Liver (tissue), 9 donors: ENCODE measurements around the gene ROPN1L. TPM values are rescaled to one million over a fixed set of nuclear protein-coding genes. Genes with fewer than 3 reads are reported as not detected.
A peak's percentile ranks its signal among the peaks of the same experiment; 100 is the strongest.

Experiments
- DNase-seq: peaks from one replicate; pipeline ENCODE4 v3.0.0-alpha.2; 2017; ENCODE audit warnings: low spot score
- H3K27ac ChIP-seq, 2 donors: one replicate each; pipeline ENCODE4 v1.7.0; 2013; ENCODE audit warnings: inconsistent platforms in 2 of 2, low read length in 2 of 2, control low read depth in 1 of 2, low read depth in 1 of 2, mild to moderate bottlenecking in 1 of 2
- H3K27me3 ChIP-seq, 4 donors: one replicate each; pipeline versions ENCODE4 v1.6.1 to v1.7.0; 2013; ENCODE audit warnings: low read length in 3 of 4, inconsistent platforms in 1 of 4, mild to moderate bottlenecking in 1 of 4, moderate library complexity in 1 of 4; ENCODE audit not compliant: control insufficient read depth in 4 of 4, insufficient read depth in 4 of 4
- H3K36me3 ChIP-seq, 4 donors: one replicate each; pipeline versions ENCODE4 v1.6.1 to v1.7.0; 2013; ENCODE audit warnings: low read length in 3 of 4, mild to moderate bottlenecking in 3 of 4, low read depth in 1 of 4, moderate library complexity in 1 of 4; ENCODE audit not compliant: control insufficient read depth in 4 of 4, insufficient read depth in 3 of 4
- H3K4me1 ChIP-seq, 4 donors: one replicate each; pipeline versions ENCODE4 v1.6.1 to v1.7.0; 2013; ENCODE audit warnings: low read length in 3 of 4, mild to moderate bottlenecking in 3 of 4, moderate library complexity in 1 of 4; ENCODE audit not compliant: control insufficient read depth in 4 of 4, insufficient read depth in 4 of 4
- H3K4me3 ChIP-seq, 3 donors: one replicate each; pipeline versions ENCODE4 v1.6.1 to v1.7.0; 2013; ENCODE audit warnings: low read length in 3 of 3, control low read depth in 1 of 3, low read depth in 1 of 3, mild to moderate bottlenecking in 1 of 3
- H3K9ac ChIP-seq, 2 donors: one replicate each; pipeline ENCODE4 v1.7.0; 2013; ENCODE audit warnings: low read length in 2 of 2, mild to moderate bottlenecking in 2 of 2, moderate library complexity in 2 of 2, control low read depth in 1 of 2, low read depth in 1 of 2
- H3K9me3 ChIP-seq, 4 donors: one replicate each; pipeline versions ENCODE4 v1.6.1 to v1.7.0; 2013; ENCODE audit warnings: low read length in 3 of 4; ENCODE audit not compliant: control insufficient read depth in 4 of 4
- EGR1 ChIP-seq, 2 donors: IDR thresholded peaks; 2 replicates each; pipeline ENCODE4 v1.6.1; 2016 to 2018; ENCODE audit warnings: antibody characterized with exemption in 2 of 2, low read depth in 2 of 2
- FOXA1 ChIP-seq: IDR thresholded peaks from 2 replicates; pipeline ENCODE4 v1.6.1; 2016; ENCODE audit warnings: antibody characterized with exemption
- FOXA2 ChIP-seq: IDR thresholded peaks from 2 replicates; pipeline ENCODE4 v1.6.1; 2016; ENCODE audit warnings: antibody characterized with exemption
- GABPA ChIP-seq, 2 donors: IDR thresholded peaks in 1 of 2; conservative IDR thresholded peaks in 1 of 2; 2 replicates each; pipeline ENCODE4 v1.6.1; 2016; ENCODE audit warnings: antibody characterized with exemption in 2 of 2, mild to moderate bottlenecking in 1 of 2, moderate library complexity in 1 of 2
- HNF4A ChIP-seq, 2 donors: conservative IDR thresholded peaks; 2 replicates each; pipeline ENCODE4 v1.6.1; 2016; ENCODE audit warnings: antibody characterized with exemption in 2 of 2, mild to moderate bottlenecking in 2 of 2
- HNF4G ChIP-seq: IDR thresholded peaks from 2 replicates; pipeline ENCODE4 v1.6.1; 2016; ENCODE audit warnings: antibody characterized with exemption
- JUND ChIP-seq, 2 donors: IDR thresholded peaks; 2 replicates each; pipeline ENCODE4 v1.6.1; 2016; ENCODE audit warnings: antibody characterized with exemption in 2 of 2
- NR2F2 ChIP-seq: IDR thresholded peaks from 2 replicates; pipeline ENCODE4 v1.6.1; 2016; ENCODE audit warnings: antibody characterized with exemption
- RAD21 ChIP-seq, 2 donors: IDR thresholded peaks; 2 replicates each; pipeline ENCODE4 v1.6.1; 2016; ENCODE audit warnings: antibody characterized with exemption in 2 of 2, mild to moderate bottlenecking in 2 of 2
- RXRA ChIP-seq, 2 donors: IDR thresholded peaks; 2 replicates each; pipeline ENCODE4 v1.6.1; 2017 to 2018; ENCODE audit warnings: antibody characterized with exemption in 2 of 2, mild to moderate bottlenecking in 1 of 2
- SP1 ChIP-seq: IDR thresholded peaks from 2 replicates; pipeline ENCODE4 v1.6.1; 2018; ENCODE audit warnings: antibody characterized with exemption, mild to moderate bottlenecking
- TAF1 ChIP-seq: conservative IDR thresholded peaks from 2 replicates; pipeline ENCODE4 v1.6.1; 2016; ENCODE audit warnings: antibody characterized with exemption, mild to moderate bottlenecking
- YY1 ChIP-seq: IDR thresholded peaks from 2 replicates; pipeline ENCODE4 v1.6.1; 2016; ENCODE audit warnings: antibody characterized with exemption, mild to moderate bottlenecking
- WGBS: extraction: QIAGEN DNeasy Blood & Tissue Kit; methylation state at CpG from one replicate; pipeline ENCODE4 v1.1.7; 2013; 5-methylcytosine and 5-hydroxymethylcytosine counted together
- polyA plus RNA-seq, 2 donors: library from polyadenylated mRNA; stranded (reverse) in 1 of 2; unstranded in 1 of 2; fragments of 200-250 nt in 1 of 2; fragments of >200 nt in 1 of 2; fragmentation: Nextera tagmentation in 1 of 2; extraction: Ambion mirVana in 1 of 2; gene quantifications; one replicate each; pipeline versions ENCODE4 v1.2.1 to v1.2.3, GENCODE V29; 2013 to 2015
- total RNA-seq, 2 donors: library from RNA; depleted of rRNA; stranded (reverse); fragments of >200 nt; gene quantifications; one replicate each; pipeline ENCODE4 v1.2.3, GENCODE V29; 2014
- TF ChIP-seq, protein P1 (sequence below): IDR thresholded peaks from 2 replicates; pipeline ENCODE4 v1.6.1; 2016; ENCODE audit warnings: antibody characterized with exemption, mild to moderate bottlenecking
- TF ChIP-seq, protein P2 (sequence below): IDR thresholded peaks from 2 replicates; pipeline ENCODE4 v1.6.1; 2016; ENCODE audit warnings: antibody characterized with exemption
- TF ChIP-seq, protein P3 (sequence below): IDR thresholded peaks from 2 replicates; pipeline ENCODE4 v1.6.1; 2016; ENCODE audit warnings: antibody characterized with exemption
- TF ChIP-seq, protein P4 (sequence below): IDR thresholded peaks from 2 replicates; pipeline ENCODE4 v1.6.1; 2016; ENCODE audit warnings: antibody characterized with exemption
- TF ChIP-seq, protein P5 (sequence below): fragments of 150-350 bp; IDR thresholded peaks from 2 replicates; pipeline ENCODE4 v1.5.1; 2017; ENCODE audit warnings: improper control_type of control experiment, low read depth, low read length; ENCODE audit not compliant: missing input control
- donor health status: healthy.
- donor health status: healthy.
- donor health status: healthy.
- donor health status: healthy.
- donor health status: healthy.

The ROPN1L gene
- total and polyA plus RNA-seq, 4 donors, result 0.25 to 1.3 (median 0.87) TPM

DNA sequence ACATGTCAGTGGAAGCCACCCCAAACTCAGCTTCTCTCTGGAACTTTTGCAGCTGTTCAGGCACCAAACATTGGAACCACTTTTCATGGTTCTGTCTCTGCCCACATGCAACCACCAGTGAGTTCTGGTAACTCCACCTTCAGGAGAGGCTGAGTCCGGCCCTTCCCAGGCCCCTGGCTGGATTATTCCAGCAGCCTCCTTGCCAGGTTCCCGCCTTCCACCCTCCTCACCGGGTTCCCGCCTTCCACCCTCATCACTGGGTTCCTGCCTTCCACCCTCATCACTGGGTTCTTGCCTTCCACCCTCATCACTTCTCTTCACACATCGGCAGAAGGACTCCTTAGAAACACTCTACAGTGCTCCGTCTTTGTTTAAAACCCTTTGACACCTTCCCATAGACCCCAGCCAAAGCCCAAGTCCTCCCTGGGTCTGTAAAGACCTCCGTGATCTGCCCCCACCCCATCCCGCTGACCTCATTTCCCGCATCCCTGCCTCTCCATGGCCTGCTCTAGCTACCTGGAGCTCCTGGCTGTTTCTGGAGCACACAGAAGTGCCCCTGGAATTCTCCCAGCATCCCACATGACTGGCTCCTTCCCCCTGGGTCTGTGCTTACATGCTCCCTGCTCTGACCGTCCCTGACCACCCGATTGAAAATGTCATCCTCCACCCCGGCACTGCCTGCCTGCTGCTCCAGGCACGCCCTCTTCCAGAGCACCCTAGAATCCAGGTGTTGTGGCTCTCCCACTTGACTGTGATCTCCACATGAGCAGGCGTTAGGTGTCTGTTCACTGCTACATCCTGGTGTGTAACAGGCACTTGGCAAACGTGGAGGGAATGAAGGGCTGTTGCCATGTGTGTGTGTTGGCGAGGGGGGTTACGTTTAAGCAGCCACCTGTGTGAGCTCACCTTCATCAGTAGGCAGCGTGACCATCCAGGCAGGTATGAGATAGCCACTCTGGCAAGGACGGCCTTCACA, 17.7 kb downstream of the ROPN1L start:
- WGBS, result 88% methylated on average over 19 of the region's 19 CpGs
- Histone ChIP-seq H3K4me3 (no peak overlapping the region), H3K27me3 (no peaks in the 10 kb centered on the region), H3K27ac (no peak overlapping the region), H3K36me3 (no peaks in the 10 kb centered on the region), H3K4me1 (peaks cover 4 to 30% (median 14%) of the 10 kb centered on the region in 4 donors), H3K9me3 (no peaks in the 10 kb centered on the region), H3K9ac (no peak overlapping the region)
- no peak for DNase-seq
- TF ChIP-seq RXRA (IDR thresholded peaks at IDR 0.05) (no peak), EGR1 (IDR thresholded peaks at IDR 0.05; ENCODE audit: low read depth in 2 of 2) (no peak), JUND (IDR thresholded peaks at IDR 0.05) (no peak)
- TF ChIP-seq, protein P1, sequence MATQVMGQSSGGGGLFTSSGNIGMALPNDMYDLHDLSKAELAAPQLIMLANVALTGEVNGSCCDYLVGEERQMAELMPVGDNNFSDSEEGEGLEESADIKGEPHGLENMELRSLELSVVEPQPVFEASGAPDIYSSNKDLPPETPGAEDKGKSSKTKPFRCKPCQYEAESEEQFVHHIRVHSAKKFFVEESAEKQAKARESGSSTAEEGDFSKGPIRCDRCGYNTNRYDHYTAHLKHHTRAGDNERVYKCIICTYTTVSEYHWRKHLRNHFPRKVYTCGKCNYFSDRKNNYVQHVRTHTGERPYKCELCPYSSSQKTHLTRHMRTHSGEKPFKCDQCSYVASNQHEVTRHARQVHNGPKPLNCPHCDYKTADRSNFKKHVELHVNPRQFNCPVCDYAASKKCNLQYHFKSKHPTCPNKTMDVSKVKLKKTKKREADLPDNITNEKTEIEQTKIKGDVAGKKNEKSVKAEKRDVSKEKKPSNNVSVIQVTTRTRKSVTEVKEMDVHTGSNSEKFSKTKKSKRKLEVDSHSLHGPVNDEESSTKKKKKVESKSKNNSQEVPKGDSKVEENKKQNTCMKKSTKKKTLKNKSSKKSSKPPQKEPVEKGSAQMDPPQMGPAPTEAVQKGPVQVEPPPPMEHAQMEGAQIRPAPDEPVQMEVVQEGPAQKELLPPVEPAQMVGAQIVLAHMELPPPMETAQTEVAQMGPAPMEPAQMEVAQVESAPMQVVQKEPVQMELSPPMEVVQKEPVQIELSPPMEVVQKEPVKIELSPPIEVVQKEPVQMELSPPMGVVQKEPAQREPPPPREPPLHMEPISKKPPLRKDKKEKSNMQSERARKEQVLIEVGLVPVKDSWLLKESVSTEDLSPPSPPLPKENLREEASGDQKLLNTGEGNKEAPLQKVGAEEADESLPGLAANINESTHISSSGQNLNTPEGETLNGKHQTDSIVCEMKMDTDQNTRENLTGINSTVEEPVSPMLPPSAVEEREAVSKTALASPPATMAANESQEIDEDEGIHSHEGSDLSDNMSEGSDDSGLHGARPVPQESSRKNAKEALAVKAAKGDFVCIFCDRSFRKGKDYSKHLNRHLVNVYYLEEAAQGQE, result no peak

DNA sequence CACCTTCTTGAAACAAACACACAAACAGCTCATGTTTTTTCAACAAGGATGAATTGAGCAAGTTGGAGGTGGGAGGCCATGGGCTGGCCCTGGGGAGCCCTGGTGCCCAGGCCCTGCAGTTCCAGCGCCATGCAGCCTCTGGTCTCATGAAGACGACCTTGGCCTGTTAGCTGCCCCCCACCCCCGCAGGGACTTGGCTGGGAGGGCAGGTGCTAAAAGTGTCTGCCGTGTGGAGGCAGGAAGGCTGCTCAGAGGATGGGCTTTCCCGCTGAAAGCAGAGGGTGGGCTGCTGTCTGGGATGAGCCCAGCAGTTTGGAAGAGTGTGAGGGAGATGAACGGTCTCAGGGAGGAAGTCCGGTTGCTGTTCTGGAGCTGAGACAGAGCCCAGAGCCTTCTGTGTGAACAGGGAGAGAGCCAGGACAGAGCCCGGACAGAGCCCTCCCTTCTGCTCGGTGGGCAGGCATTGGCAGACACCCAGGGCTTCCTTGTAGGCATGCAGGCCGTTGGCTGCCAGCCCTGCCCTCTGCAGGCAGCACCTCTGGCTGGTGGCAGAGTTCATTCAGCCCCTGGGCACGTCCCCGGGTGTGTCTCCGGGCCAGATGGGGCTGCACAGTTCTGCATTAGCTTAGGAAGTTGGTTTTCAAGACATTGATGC, 18.7 kb downstream of the ROPN1L start:
- Histone ChIP-seq H3K4me1 (peaks cover 4 to 30% (median 14%) of the 10 kb centered on the region in 4 donors), H3K4me3 (no peak overlapping the region), H3K9me3 (no peaks in the 10 kb centered on the region), H3K9ac (no peak overlapping the region), H3K36me3 (no peaks in the 10 kb centered on the region), H3K27me3 (no peaks in the 10 kb centered on the region), H3K27ac (peak overlapping the region in 1 of 2 donors; percentile 17)
- TF ChIP-seq GABPA (IDR thresholded peaks at IDR 0.05 in 1 of 2, conservative IDR thresholded peaks at IDR 0.05 in 1 of 2) (no peak), HNF4G (no peak), RAD21 (IDR thresholded peaks at IDR 0.05) (peak; percentile 31 to 39), HNF4A (conservative IDR thresholded peaks at IDR 0.05) (peak; percentile 16 to 73), EGR1 (IDR thresholded peaks at IDR 0.05; ENCODE audit: low read depth in 2 of 2) (peak in 1 of 2 donors; percentile 72), TAF1 (no peak), FOXA1 (peak; percentile 14), JUND (IDR thresholded peaks at IDR 0.05) (no peak), FOXA2 (peak; percentile 24), NR2F2 (no peak), SP1 (peak; percentile 37), YY1 (peak; percentile 53), RXRA (IDR thresholded peaks at IDR 0.05) (peak; percentile 19 to 83)
- TF ChIP-seq, protein P2, sequence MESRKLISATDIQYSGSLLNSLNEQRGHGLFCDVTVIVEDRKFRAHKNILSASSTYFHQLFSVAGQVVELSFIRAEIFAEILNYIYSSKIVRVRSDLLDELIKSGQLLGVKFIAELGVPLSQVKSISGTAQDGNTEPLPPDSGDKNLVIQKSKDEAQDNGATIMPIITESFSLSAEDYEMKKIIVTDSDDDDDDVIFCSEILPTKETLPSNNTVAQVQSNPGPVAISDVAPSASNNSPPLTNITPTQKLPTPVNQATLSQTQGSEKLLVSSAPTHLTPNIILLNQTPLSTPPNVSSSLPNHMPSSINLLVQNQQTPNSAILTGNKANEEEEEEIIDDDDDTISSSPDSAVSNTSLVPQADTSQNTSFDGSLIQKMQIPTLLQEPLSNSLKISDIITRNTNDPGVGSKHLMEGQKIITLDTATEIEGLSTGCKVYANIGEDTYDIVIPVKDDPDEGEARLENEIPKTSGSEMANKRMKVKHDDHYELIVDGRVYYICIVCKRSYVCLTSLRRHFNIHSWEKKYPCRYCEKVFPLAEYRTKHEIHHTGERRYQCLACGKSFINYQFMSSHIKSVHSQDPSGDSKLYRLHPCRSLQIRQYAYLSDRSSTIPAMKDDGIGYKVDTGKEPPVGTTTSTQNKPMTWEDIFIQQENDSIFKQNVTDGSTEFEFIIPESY, result no peak
- TF ChIP-seq, protein P1, result no peak
- TF ChIP-seq, protein P3, sequence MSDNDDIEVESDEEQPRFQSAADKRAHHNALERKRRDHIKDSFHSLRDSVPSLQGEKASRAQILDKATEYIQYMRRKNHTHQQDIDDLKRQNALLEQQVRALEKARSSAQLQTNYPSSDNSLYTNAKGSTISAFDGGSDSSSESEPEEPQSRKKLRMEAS, result peak; percentile 95
- TF ChIP-seq, protein P4, sequence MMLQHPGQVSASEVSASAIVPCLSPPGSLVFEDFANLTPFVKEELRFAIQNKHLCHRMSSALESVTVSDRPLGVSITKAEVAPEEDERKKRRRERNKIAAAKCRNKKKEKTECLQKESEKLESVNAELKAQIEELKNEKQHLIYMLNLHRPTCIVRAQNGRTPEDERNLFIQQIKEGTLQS, result no peak
- TF ChIP-seq, protein P5, sequence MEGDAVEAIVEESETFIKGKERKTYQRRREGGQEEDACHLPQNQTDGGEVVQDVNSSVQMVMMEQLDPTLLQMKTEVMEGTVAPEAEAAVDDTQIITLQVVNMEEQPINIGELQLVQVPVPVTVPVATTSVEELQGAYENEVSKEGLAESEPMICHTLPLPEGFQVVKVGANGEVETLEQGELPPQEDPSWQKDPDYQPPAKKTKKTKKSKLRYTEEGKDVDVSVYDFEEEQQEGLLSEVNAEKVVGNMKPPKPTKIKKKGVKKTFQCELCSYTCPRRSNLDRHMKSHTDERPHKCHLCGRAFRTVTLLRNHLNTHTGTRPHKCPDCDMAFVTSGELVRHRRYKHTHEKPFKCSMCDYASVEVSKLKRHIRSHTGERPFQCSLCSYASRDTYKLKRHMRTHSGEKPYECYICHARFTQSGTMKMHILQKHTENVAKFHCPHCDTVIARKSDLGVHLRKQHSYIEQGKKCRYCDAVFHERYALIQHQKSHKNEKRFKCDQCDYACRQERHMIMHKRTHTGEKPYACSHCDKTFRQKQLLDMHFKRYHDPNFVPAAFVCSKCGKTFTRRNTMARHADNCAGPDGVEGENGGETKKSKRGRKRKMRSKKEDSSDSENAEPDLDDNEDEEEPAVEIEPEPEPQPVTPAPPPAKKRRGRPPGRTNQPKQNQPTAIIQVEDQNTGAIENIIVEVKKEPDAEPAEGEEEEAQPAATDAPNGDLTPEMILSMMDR, result no peak
- 22% methylated on average over 13 of the region's 13 CpGs for WGBS
- no peak for DNase-seq
